NK-92 (cell line): ENCODE measurements around the gene OXT.

Source experiments
- DNase-seq: peaks from one replicate; lab custom pipeline; 2025; ENCODE audit not compliant: unreplicated experiment; lab: John Stamatoyannopoulos, UW

The OXT gene

DNA sequence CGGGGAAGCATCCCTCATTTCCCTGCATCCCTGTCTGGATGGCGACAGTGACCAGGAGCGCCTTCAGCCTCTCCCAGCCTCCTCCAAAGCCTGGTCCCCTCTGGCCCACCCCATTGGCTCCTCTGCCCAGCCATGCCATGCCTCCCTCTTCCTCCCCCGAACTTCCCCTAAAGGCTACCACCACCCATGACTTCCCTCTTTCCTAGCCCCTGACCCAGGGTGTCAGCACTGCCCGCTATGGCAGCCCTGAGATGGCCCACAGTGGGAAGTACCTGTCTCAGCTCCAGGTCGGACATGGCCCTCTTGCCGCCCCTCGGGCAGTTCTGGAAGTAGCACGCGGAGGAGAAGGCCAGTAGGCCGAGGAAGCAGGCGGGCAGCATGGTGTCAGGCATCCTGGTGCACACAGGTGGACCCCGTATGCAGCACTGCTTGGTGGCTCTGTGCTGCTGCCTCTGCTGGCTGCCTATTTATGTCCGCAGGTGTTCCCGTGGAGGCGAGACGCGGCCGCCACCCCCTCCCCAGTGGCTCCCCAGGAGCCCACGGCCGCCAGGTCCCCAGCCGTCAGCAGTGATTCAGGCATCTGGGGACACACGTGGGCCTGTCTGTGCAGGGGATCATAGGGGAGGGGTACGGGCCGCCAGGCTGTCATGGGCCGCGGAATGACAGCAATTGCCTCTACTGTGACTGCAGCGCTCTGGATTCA lies 13.0 kb downstream of the OXT start, which contains the start of gene AVP:
AVP (minus strand) TSS at position 442 of the 703 bp plus-strand sequence; CDS start at position 392, 50 bp downstream.
- DNase-seq = no peak

DNA sequence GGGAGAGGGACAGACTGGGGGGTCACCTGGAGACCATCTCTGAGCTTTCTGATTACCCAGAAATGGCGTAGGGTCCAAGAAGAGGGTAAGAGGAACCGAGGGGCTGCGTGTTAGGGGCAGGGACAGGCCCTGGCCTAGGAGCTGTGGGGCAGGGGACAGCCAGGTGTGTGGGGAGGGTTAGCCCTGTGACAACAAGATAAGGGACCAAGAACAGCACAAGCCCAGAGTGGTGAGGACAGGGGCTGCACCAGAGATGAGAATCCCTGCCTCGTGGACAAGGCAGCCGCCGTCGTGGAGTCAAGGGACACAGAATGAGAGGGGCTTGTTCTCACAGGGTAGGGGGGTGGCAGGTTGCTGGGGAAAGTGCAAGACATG lies 13.6 kb downstream of the OXT start:
- no peak for DNase-seq

DNA sequence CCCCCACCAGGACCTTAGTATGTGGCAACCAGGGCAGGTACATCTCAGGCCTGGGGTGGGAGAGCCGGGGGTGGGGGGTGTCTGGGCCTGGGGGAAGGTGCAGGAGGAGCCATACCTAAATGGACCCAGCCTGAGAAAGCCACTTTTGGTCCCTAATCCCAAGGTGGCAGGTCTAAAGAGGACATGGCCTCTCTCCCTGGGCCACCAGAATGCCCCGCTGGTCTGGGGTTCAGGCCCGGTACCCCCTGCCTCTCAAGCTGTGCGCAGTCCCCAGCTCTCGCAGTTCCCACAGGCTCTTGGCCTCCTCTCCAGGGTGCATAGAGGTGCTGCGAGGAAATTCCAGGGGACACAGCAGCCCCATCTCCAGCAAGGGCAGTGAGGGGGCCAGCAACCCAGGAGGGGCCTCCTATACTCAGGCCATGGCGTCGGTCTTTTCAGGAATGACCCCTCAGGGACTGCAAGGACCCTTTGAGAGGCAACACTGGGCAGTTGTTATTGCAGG lies 14.2 kb downstream of the OXT start:
- no peak for DNase-seq

DNA sequence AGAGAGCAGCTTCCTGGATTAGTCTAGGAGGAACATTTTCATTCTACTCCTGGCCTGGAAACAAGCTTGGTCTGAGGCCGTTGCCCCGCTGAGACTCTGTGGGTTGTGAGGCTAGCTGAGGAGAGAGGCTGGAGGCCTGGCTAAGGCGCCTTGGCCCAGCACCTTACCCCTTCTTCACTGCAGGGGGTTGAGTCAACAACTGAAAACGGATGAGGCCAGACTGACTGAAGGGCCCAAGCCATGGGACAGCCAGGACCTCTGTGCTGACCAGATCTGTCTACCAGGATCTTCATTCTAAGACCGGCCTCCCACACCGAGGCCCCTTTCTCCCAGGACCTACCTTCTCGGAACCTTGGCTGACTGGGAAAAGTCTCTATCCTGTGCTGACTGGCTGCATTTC lies 16.6 kb downstream of the OXT start:
- no peak for DNase-seq

DNA sequence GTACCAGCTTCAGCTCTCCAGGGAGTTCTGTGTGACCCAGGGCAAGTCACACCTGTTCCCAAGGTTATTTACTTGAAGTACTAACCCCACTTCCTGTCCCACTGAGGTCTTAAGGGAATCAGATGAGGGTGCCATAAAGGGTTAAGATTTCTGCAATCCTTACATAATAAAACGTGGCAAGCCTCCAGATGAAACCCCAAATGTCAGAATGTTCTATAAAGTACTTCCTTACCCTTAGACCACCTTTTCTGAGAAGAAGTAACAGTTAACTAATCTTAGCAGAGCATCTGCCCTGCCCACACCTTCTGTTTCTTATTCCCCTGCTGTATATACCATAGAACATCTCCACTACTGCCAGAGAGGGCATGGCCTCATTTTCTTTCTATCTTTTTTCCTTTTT lies 19.1 kb downstream of the OXT start:
- DNase-seq = no peak

DNA sequence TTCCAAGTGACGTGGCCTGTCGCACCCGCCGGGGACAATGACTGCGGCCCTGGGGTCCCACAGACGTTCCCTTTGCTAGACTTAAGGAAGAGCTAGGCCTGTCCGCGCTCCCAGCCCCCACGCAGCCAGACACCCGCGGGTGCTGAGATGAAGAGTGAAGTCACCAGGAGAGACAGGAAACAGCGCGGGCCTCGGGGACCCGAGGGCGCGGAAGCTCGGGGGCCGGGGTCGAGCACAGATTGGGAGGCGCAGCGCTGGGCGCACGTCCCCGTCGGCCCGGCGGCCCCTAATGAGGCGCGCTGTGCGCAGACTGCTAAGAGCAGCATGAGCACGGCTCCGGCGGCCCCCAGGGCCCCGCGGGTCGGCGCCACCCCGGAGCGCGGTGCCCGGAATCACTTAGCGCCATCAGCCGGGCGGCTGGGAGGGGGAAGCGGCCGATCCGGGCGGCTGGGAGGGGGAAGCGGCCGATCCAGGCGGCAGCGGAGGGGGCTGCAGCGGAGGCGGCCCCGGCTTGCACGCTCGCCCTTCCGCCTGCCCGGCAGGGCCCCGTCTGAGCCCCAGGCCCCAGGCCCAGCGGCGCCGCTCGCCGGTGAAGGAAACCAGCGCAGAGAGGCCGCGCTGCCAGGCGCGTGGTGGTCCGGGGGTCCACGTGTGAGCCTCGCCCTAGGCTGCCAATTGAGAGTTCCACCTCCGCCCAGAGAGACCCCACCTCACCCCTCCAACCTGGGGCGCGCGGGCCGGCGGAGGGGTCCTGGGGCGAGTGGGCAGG lies 21.4 kb downstream of the OXT start:
- DNase-seq = no peak

DNA sequence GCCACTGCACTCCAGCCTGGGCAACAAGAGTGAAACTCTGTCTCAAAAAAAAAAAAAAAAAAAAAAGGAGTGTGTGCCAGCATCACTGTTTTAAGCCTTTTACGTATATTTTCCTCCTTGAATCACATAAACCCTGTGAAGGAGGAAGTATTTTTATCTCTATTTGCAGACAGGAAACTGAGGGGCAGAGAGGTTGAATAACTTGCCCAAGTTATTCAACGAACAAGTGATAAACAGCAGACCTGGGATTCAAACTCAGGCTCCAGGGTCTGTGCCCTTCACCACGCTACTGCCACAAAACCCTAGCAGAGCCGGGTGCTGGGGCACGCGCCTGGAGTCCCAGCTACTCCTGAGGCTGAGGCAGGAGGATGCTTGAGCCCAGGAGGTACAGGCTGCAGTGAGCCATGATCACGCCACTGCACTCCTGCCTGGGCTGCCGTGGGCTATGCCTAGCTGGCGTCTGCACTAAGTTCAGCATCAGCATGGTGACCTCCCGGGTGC lies 22.5 kb downstream of the OXT start:
- no peak for DNase-seq

DNA sequence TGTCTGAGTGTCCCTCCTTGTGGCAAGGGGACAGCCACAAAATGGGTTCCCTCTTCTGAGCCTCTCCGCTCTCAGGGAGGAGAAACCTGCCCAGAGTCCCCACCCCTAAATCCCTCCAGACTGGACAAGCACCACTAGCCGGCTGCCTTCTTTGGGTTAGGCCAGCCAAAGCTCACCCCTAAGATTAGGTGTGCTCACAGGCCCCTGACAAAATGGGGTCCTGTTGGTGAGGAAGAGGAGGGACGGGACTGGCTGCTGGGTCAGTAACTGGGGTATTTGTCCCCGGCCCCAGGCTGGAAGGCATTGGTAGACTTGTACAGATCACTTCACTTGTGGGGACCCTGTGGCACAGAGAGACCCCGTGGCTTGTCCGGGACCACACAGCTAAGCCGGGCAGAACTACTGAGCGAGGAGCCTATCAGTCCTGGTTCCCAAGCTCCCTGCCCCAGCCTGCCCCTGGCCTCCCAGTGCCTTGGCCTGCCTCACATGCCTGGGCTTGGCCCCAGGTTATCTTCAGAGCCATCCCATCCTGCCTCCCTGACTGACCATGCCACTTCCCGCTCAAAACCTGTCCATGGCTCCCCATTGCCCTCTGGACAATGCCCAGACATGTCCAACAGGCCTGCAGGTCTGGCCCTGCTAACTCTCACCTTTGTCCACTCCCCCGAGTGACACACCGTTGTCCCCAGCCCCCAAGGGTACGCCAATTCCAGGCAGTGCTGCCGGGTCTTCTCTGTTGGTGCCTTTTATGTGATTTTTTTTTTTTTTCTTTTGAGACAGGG lies 23.6 kb downstream of the OXT start:
- DNase-seq = no peak

DNA sequence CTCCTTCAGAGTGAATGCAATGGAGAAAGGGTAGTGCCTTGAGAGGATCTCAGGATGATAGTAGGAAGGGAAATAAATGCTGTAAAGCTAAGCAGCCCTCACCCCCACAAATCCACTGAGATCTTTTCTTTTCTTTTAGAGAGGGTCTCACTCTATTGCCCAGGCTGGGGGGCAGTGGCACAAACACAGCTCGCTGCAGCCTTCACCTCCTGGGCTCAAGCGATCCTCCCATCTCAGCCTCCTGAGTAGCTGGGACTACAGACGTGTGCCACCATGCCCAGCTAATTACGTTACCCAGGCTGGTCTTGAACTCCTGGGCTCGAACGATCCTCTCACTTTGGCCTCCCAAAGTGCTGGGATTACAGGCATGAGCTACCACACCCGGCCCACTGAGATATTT lies 29.1 kb downstream of the OXT start:
- no peak for DNase-seq

DNA sequence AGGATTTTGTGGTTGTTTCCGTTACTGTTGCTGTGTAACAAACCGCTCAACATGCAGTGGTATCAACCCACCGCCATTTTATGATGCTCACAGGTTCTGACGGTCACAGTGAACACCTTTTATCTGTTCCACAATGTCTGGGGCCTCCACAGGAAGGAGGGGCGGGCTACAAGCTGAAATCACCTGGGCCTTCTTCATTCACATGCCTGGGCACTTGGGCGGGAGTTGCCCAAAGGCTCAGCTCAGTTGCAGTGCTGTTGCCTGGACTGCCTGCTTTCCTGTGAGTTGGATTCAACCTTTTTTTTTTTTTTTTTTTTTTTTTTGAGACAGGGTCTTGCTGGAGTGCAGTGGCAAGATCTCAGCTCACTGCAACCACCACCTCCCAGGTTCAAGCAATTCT lies 29.8 kb downstream of the OXT start:
- DNase-seq = no peak

DNA sequence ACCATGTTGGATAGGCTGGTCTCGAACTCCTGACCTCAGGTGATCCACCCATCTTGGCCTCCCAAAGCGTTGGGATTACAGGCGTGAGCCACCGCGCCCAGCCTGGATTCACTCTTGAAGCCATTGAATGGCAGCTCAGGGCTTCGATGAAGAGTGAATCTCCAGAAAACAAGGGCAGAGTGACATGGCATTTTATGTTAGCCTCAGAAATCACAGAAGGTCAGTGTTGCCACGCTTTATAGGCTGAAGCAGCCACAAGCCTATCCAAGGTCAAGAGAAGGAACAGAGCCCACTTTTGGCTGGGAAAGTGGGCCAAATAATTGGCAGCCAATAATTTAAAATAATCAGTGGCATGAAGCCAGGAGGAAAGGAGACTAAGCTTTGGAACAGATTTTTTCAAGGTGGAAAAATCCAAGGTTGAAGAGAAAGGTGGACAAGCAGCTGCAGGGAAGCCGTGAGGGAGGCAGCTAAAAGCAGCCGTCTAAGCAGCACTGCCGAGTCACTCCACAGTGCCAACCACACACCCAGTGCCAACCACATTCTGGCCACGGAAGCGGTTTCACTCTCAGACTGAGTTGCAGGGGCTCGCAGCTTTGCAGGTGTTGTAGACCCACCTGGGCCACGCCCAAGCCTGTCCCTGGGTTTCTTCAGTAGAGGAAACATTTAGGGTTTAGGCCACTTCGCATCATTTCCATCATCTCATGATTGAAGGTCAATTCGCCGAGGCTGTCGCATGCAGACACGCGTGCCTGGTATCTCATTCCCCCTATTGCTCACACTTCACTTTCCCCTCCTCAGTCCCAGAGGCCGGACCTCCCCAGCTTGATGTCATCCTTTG lies 30.5 kb downstream of the OXT start:
- DNase-seq = no peak

DNA sequence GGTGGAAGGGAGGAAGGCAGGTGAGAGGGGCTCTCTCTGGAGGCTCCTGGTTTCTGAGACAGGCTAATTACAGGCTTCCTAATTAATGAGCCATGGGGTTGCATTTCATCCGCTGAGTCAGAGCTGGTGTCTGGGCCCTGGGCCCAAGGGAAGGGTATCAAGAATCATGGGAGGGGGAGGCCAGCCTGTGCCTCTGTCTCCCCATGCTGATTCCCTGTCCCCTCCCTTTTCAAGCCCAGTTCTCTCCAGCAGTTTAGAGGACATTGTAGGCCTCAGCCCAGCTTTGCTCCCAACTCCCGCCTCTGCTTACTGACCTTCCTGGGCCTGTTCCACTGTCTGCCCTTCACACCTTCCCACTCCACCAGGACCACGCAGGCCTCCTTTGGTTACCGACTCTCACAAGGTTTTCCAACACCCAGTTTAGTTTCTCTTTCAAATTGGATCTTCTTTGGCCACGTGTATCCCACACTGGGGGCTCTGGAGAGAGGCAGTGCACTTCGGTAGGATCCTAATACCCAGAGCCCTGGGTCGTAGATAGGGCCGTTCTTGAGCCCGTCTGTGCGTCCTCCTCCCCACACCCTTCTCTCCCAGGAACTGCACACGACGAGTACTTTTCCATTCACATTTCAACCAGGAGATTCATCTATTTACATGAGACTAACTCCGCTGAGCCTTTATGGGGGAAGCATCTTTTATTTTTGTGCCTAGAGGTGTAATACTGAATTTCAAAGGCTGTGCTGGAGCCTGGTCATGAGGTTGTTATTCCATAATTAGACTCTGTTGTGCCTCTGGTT lies 31.4 kb downstream of the OXT start:
- DNase-seq = no peak

DNA sequence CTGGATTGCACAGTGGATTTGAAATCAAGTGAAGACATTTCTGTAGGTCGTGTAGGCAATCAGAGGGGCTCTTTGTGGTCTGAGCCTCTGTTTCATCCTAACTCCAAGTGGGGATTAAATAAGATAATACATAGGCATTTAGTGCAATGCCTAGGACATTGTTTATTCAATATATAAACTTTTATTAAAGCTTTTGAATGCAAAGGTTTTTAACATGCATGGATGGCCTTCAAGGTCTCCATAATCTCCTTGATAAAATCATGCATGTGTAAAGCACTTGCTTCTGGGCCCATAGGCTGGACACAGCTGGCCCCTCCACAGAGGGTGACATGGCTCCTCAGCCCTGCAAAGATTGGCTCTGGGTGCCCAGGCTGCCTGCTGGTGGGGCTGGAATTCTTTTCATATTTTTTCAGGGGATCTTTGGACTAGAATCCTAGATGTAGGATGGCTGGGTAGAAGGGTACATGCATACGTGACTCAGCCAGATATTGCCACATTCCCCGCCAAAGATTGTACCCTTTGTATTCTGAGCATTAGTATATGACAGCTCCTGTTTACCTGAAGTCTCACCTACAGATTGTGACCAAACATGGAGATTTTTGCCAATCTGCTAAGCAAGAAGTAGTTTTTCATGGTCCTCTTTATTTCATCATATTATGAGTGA lies 32.1 kb downstream of the OXT start:
- no peak for DNase-seq

DNA sequence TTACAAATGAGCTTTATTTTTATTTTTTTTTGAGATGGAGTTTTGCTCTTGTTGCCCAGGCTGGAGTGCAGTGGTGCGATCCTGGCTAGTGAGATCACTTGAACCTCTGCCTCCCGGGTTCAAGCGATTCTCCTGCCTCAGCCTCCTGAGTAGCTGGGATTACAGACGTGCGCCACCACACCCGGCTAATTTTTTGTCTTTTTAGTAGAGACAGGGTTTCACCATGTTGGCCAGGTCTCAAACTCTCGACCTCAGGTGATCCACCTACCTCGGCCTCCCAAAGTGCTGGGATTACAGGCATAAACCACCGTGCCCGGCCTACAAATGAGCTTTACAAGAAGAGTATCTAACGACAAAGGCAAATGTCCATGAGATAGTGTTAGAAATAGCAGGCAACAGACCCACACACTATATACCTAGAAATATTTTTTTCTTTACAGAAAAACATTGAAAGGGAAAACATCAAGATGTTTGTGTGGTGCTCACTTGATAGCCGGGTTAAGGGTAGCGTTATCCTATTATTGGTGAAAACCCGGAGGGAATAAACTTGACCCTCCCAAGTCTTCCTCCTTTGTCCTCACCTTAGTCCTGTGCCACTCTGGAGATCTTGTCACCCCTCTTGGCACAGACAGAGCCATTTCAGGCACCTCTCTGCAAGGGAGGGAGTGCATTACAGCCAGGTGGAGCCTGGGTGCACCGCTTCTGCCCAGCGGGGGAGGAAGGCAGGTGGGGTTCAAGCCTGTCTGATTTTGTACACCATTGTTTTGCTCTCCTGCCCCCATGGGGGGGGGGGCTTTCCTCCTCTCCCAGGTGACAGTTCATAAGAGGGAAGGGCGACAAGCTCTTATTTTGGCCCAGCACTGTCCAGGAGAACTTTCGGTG lies 34.1 kb downstream of the OXT start:
- no peak for DNase-seq

DNA sequence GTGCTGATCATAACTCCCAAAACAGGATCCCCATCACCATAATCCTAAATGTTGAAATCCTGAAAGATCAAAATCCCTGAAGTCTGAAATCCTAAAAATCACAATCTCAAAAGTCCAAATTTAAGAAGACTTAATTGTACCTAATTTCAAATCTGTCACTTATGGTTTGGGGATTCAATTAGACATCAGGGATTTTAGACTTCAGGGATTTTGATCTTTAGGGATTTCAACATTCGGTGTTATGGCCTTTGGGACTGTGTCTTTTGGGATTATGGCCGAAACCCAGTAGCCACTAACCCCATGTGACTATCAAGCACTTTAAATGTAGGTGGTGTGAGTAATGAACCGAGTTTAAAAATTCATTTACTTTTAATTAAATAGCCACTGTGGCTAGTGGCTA lies 34.8 kb downstream of the OXT start:
- DNase-seq = no peak

DNA sequence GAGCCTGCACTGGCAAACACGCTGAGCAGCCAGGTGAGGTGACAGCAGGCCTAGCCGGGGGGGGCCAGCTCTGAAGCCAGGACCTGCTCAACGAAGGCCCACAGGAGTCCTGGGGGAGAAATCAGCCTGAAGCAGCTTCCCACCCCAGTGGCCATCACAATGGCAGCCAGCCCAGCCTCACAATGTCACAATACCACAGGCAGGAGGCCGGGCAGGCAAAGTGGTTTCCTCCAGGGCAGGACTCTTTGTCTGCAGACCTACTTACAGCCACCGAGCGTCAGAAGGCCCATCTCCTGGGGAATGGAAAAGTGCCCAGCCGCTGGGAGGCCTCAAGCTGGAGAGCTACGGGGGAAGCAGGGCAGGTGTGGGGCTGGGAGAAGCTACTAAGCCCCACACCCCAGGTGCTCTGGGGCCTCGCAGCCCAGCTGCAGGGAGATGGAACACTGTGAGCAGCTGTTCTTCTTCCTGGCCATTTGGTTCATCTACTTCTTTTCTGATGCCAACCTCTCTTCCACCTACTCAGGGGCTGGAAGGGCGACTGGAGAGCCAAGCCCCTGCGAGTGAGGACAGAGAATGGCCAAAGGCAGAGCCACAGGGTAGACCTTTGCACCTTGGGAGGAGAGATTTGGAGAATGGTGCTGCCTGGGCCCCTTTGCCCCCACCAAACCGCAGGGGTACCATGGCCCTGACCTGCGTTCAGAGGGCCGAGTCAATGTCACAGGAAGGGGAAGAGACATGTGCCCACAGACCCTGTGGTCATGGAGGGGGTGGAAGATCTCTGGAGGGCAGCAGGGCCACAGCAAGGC lies 35.4 kb downstream of the OXT start:
- no peak for DNase-seq

DNA sequence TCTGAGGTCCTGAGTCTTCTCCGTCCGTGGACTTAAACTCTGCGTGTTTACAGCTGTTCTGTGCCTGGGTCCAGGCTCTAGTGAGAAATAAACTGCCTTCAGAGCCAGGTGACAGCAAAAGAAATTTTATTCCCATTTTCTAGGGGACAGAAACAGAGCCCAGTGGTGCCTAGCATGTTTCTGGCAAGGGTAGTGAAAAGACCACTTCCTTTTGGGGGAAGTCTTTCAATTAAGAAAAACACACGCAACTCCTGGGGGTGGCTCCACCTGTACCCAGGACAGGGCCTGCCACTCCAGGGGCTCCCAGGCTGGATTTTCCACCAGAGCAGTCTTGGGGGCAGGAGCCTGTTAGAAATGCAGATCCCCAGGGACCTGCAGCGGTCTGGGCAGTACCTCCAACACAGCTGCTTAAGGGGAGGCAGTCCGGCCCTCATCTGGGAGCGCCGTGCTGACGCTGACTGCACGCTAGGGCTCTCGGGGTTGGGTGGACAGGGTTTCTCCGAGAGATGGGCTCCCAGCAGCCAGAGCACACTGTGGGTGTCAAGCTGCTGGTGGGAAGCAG lies 36.1 kb downstream of the OXT start:
- DNase-seq = no peak
